Astrocyte (in vitro differentiated cells and primary cell): Measurements from ENCODE around the gene RAD51. TPM values are rescaled to one million over a fixed set of nuclear protein-coding genes. Genes with fewer than 3 reads are reported as not detected.

ENCODE experiments used
- DNase-seq: peaks from one replicate; pipeline ENCODE4 v3.0.0-alpha.2; 2010; ENCODE audit warnings: low read depth
- FAIRE-seq: peaks from 2 replicates; lab custom pipeline; 2011; peaks lifted over from hg19 to GRCh38; lab: Jason Lieb, UNC
- H2AFZ ChIP-seq: 2 replicates; pipeline ENCODE4 v1.6.0; 2012; ENCODE audit warnings: low read depth, low read length, inconsistent platforms
- H3K27ac ChIP-seq: 2 replicates; pipeline ENCODE4 v1.5.1; 2011; ENCODE audit warnings: low read depth, low read length, inconsistent platforms
- H3K27me3 ChIP-seq: 2 replicates; pipeline ENCODE4 v1.6.0; 2011; ENCODE audit warnings: low read length, inconsistent platforms; ENCODE audit not compliant: insufficient read depth
- H3K36me3 ChIP-seq: 2 replicates; pipeline ENCODE4 v1.5.1; 2011; ENCODE audit warnings: low read length, inconsistent platforms; ENCODE audit not compliant: insufficient read depth
- H3K4me1 ChIP-seq: 2 replicates; pipeline ENCODE4 v1.5.1; 2011; ENCODE audit warnings: low read length, inconsistent platforms; ENCODE audit not compliant: insufficient read depth
- H3K4me2 ChIP-seq: 2 replicates; pipeline ENCODE4 v1.6.0; 2012; ENCODE audit warnings: low read length, inconsistent platforms
- H3K4me3 ChIP-seq: 2 replicates; pipeline ENCODE4 v1.5.1; 2011; ENCODE audit warnings: low read depth, mild to moderate bottlenecking, low read length, inconsistent platforms; ENCODE audit not compliant: insufficient read depth
- H3K79me2 ChIP-seq: 2 replicates; pipeline ENCODE4 v1.6.0; 2012; ENCODE audit warnings: mild to moderate bottlenecking, low read length, inconsistent platforms; ENCODE audit not compliant: insufficient read depth
- H3K9ac ChIP-seq: 2 replicates; pipeline ENCODE4 v1.6.0; 2012; ENCODE audit warnings: mild to moderate bottlenecking, low read length, inconsistent platforms
- H3K9me3 ChIP-seq: 2 replicates; pipeline ENCODE4 v1.5.1; 2012; ENCODE audit warnings: low read depth, mild to moderate bottlenecking, low read length, inconsistent platforms; ENCODE audit not compliant: insufficient read depth
- H4K20me1 ChIP-seq: 2 replicates; pipeline ENCODE4 v1.6.0; 2012; ENCODE audit warnings: low read length, inconsistent platforms; ENCODE audit not compliant: insufficient read depth
- H3K27ac Mint-ChIP-seq: one replicate; pipeline ENCODE4 v1.8.0; 2021; ENCODE audit warnings: mild to moderate bottlenecking, mixed read lengths; ENCODE audit not compliant: unreplicated experiment
- H3K27me3 Mint-ChIP-seq: one replicate; pipeline ENCODE4 v1.8.0; 2021; ENCODE audit warnings: low read depth, mixed read lengths; ENCODE audit not compliant: unreplicated experiment
- H3K36me3 Mint-ChIP-seq: one replicate; pipeline ENCODE4 v1.8.0; 2021; ENCODE audit warnings: low read depth, mixed read lengths; ENCODE audit not compliant: unreplicated experiment
- H3K4me1 Mint-ChIP-seq: one replicate; pipeline ENCODE4 v1.8.0; 2021; ENCODE audit warnings: low read depth, mixed read lengths; ENCODE audit not compliant: unreplicated experiment
- H3K4me3 Mint-ChIP-seq: one replicate; pipeline ENCODE4 v1.8.0; 2021; ENCODE audit warnings: mild to moderate bottlenecking, moderate library complexity, mixed read lengths; ENCODE audit not compliant: unreplicated experiment
- H3K9me3 Mint-ChIP-seq: one replicate; pipeline ENCODE4 v1.8.0; 2021; ENCODE audit warnings: mild to moderate bottlenecking, mixed read lengths; ENCODE audit not compliant: unreplicated experiment
- EZH2 ChIP-seq: IDR thresholded peaks from 2 replicates; pipeline ENCODE4 v1.6.1; 2012; ENCODE audit warnings: mild to moderate bottlenecking, low read length, inconsistent platforms; ENCODE audit not compliant: insufficient read depth
- total RNA-seq: library from RNA; stranded (reverse); gene quantifications from 2 replicates; pipeline ENCODE4 v1.2.1, GENCODE V29; 2021
- TF ChIP-seq, protein P1 (sequence below): IDR thresholded peaks from 2 replicates; pipeline ENCODE4 v1.5.1; 2011; ENCODE audit warnings: low read depth, mild to moderate bottlenecking, inconsistent platforms, low read length, moderate library complexity; ENCODE audit not compliant: insufficient read depth

The RAD51 gene
- total RNA-seq, 1 donor from 2014 or later, result 3.6 TPM

DNA sequence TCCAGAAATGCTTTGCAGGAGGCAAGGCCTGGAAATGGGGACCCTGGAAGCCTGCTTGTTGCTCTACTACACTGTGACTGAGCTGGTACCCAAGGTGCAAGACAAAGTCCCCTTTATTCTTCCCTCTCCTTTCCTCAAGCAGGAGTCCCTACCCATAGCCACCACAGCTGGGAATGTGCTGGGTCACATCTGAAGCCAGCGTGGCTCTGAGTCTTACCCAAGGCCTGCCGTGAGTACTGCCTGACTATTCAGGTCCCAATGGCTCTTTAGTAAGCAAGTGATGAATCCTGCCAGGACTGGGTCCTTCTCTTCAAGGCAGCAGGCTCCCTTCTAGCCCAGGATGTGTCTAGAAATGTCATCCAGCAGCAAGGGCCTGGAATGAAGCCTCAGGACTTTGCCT is 9.6 kb upstream of the RAD51 start:
- Histone ChIP-seq H2AFZ (no peak overlapping the region), H3K4me1 (no peaks in the 10 kb centered on the region), H3K9ac (no peak overlapping the region), H3K36me3 (no peaks in the 10 kb centered on the region), H3K9me3 (no peaks in the 10 kb centered on the region), H4K20me1 (no peaks in the 10 kb centered on the region), H3K4me2 (no peak overlapping the region), H3K4me3 (no peak overlapping the region), H3K27ac (no peak overlapping the region), H3K27me3 (no peaks in the 10 kb centered on the region), H3K79me2 (no peaks in the 10 kb centered on the region)
- DNase-seq (no peak), FAIRE-seq (no peak)
- no peak overlapping the region for H3K27ac Mint-ChIP-seq
- no peak for TF ChIP-seq EZH2
- TF ChIP-seq, protein P1, sequence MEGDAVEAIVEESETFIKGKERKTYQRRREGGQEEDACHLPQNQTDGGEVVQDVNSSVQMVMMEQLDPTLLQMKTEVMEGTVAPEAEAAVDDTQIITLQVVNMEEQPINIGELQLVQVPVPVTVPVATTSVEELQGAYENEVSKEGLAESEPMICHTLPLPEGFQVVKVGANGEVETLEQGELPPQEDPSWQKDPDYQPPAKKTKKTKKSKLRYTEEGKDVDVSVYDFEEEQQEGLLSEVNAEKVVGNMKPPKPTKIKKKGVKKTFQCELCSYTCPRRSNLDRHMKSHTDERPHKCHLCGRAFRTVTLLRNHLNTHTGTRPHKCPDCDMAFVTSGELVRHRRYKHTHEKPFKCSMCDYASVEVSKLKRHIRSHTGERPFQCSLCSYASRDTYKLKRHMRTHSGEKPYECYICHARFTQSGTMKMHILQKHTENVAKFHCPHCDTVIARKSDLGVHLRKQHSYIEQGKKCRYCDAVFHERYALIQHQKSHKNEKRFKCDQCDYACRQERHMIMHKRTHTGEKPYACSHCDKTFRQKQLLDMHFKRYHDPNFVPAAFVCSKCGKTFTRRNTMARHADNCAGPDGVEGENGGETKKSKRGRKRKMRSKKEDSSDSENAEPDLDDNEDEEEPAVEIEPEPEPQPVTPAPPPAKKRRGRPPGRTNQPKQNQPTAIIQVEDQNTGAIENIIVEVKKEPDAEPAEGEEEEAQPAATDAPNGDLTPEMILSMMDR, result no peak
- H3K9me3 Mint-ChIP-seq, result peaks cover 5% of the 10 kb centered on the region
- H3K36me3 Mint-ChIP-seq, result peaks cover 7% of the 10 kb centered on the region
- H3K4me1 Mint-ChIP-seq, result no peaks in the 10 kb centered on the region
- no peak overlapping the region for H3K4me3 Mint-ChIP-seq
- H3K27me3 Mint-ChIP-seq, result no peaks in the 10 kb centered on the region

DNA sequence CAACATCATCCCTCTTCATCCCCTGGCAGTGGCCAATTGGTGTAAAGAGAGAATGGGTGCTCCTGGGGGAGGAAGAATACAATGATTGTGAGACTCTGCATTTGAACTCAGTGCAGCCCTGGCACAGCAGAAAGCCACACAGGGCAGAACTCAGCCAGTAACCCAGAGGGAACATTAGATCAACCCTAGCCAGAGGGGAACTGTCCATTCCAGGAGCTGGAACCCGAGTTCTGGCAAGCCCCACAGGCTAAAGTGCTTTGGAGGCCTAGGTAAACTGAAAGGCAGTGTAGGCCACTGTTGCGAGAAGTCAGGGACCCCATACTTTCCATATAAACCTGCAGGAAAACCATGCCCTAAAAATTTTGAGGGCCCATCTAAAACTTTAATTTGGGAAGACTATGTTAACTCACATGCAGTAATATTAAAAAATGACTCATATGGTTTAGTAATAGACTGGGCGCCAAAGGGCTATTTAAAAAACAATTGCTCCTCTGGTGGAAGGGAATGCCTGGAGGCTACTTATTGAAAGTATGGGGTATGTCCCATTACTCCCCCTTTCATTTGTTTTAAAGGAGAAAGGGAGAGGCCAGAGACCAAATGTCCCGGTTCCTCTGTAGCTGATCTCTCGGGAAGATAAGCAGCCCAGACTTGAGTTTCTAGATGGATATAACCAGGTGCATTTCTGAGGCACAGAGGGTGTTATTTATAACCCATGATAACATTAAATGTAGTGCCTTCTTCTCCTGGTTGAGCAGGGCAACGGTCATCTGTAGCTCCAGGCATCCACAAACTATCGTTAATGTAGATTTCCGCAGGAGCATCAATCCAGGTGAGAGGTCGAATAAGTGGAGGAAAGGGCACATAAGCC is 5.8 kb upstream of the RAD51 start:
- no peak overlapping the region for H3K9ac ChIP-seq
- Mint-ChIP-seq H3K36me3 (peaks cover 11% of the 10 kb centered on the region), H3K9me3 (peaks cover 5% of the 10 kb centered on the region), H3K4me1 (peaks cover 2% of the 10 kb centered on the region), H3K27me3 (no peaks in the 10 kb centered on the region), H3K4me3 (no peak overlapping the region), H3K27ac (no peak overlapping the region)
- H2AFZ ChIP-seq, result no peak overlapping the region
- H4K20me1 ChIP-seq, result no peaks in the 10 kb centered on the region
- H3K4me3 ChIP-seq, result no peak overlapping the region
- TF ChIP-seq, protein P1, result no peak
- TF ChIP-seq EZH2, result no peak
- no peaks in the 10 kb centered on the region for H3K36me3 ChIP-seq
- H3K9me3 ChIP-seq, result no peaks in the 10 kb centered on the region
- peaks cover 4% of the 10 kb centered on the region for H3K79me2 ChIP-seq
- no peaks in the 10 kb centered on the region for H3K27me3 ChIP-seq
- FAIRE-seq, result no peak
- DNase-seq, result no peak
- no peak overlapping the region for H3K4me2 ChIP-seq
- H3K4me1 ChIP-seq, result peaks cover 6% of the 10 kb centered on the region
- H3K27ac ChIP-seq, result no peak overlapping the region

DNA sequence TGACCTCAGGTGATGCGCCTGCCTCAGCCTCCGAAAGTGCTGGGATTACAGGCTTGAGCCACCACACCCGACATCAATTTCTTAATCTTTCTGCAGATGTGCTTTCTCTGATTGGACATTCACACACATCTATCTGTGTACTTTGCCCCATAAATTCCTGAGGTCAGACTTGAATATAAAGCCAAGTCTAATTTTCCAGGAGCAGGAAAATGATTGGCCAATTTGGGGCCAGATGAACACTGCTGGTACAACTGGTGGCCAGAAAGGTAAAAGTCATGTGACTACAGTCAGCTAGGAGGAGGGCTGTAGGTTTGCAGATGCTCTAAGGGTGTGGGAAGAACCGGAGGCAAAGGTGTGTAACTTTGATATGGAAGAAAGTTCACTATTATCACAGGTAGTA is 3.2 kb upstream of the RAD51 start:
- Histone ChIP-seq H3K27ac (no peak overlapping the region), H3K4me2 (no peak overlapping the region), H3K27me3 (no peaks in the 10 kb centered on the region), H3K9me3 (no peaks in the 10 kb centered on the region), H4K20me1 (no peaks in the 10 kb centered on the region), H2AFZ (no peak overlapping the region), H3K9ac (no peak overlapping the region), H3K4me1 (peaks cover 6% of the 10 kb centered on the region), H3K36me3 (no peaks in the 10 kb centered on the region), H3K4me3 (no peak overlapping the region), H3K79me2 (peaks cover 17% of the 10 kb centered on the region)
- H3K9me3 Mint-ChIP-seq, result no peaks in the 10 kb centered on the region
- DNase-seq, result no peak
- no peak for FAIRE-seq
- H3K4me3 Mint-ChIP-seq, result no peak overlapping the region
- peaks cover 6% of the 10 kb centered on the region for H3K36me3 Mint-ChIP-seq
- no peaks in the 10 kb centered on the region for H3K27me3 Mint-ChIP-seq
- TF ChIP-seq EZH2, result no peak
- TF ChIP-seq, protein P1, result no peak
- peaks cover 5% of the 10 kb centered on the region for H3K4me1 Mint-ChIP-seq
- H3K27ac Mint-ChIP-seq, result no peak overlapping the region
